MM.1S (cell line): ENCODE results near the gene DOCK4.

Experiments used
- CTCF ChIP-seq: fragments of 300-600 bp; sonication (generic); IDR thresholded peaks from 2 replicates; pipeline ENCODE4 v1.5.1; 2016; ENCODE audit warnings: antibody characterized with exemption, low read length, mixed read lengths
- EZH2phosphoT487 ChIP-seq: fragments of 300-600 bp; sonication (generic); IDR thresholded peaks from 2 replicates; pipeline ENCODE4 v1.6.1; 2018; ENCODE audit warnings: antibody characterized with exemption, low read length

DNA sequence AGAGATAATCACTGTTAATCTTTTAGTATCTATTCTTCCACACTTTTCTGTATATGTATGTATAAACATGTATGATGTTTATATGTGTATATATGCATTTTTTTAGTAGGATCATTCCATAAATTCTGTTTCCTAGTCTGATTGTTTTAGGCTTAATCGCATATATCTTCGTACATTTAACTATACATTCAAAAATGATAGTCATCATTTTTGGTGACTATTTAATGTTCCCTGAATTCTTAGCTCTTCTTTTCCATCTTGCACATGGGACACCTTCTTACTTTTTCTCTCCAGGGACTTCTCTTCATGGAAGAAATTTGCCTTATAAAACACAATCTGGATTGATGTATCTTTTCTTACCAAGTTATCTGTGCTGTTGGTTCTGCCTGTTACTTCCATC, 42.4 kb upstream of the DOCK4 start:
- TF ChIP-seq CTCF (no peak), EZH2phosphoT487 (no peak)
